H9 (cell line): ENCODE results near the gene SLC24A3. TPM values are rescaled to one million over a fixed set of nuclear protein-coding genes. Genes with fewer than 3 reads are reported as not detected.

ENCODE experiments used
- DNase-seq: peaks from one replicate; pipeline ENCODE4 v3.0.0-alpha.2; 2017
- H2AFZ ChIP-seq: one replicate; pipeline ENCODE4 v1.6.1; 2013; ENCODE audit warnings: mild to moderate bottlenecking, low read length, control low read depth, moderate library complexity
- H2AK5ac ChIP-seq: 2 replicates; pipeline ENCODE4 v1.6.1; 2013; ENCODE audit warnings: low read length, control low read depth, mixed read lengths; ENCODE audit not compliant: insufficient read length
- H2BK120ac ChIP-seq: one replicate; pipeline ENCODE4 v1.6.1; 2013; ENCODE audit warnings: low read depth, mild to moderate bottlenecking, low read length, control low read depth, inconsistent platforms; ENCODE audit not compliant: poor library complexity, severe bottlenecking
- H2BK12ac ChIP-seq: 2 replicates; pipeline ENCODE4 v1.6.1; 2013; ENCODE audit warnings: low read length, control low read depth, mixed read lengths, low read depth; ENCODE audit not compliant: insufficient read length
- H2BK15ac ChIP-seq: 2 replicates; pipeline ENCODE4 v1.6.1; 2013; ENCODE audit warnings: low read depth, low read length, control low read depth
- H2BK20ac ChIP-seq: one replicate; pipeline ENCODE4 v1.6.1; 2013; ENCODE audit warnings: low read depth, mild to moderate bottlenecking, low read length, control low read depth, inconsistent platforms; ENCODE audit not compliant: poor library complexity, severe bottlenecking
- H2BK5ac ChIP-seq: 2 replicates; pipeline ENCODE4 v1.6.1; 2013; ENCODE audit warnings: low read length, control low read depth, mixed read lengths; ENCODE audit not compliant: insufficient read length
- H3K14ac ChIP-seq: 2 replicates; pipeline ENCODE4 v1.6.1; 2013; ENCODE audit warnings: low read length, control low read depth; ENCODE audit not compliant: insufficient read depth
- H3K18ac ChIP-seq: 2 replicates; pipeline ENCODE4 v1.6.1; 2013; ENCODE audit warnings: low read depth, mild to moderate bottlenecking, mixed read lengths, low read length, control low read depth; ENCODE audit not compliant: insufficient read length
- H3K23ac ChIP-seq: 2 replicates; pipeline ENCODE4 v1.6.1; 2013; ENCODE audit warnings: low read length, control low read depth, mixed read lengths, low read depth; ENCODE audit not compliant: insufficient read length
- H3K23me2 ChIP-seq: 2 replicates; pipeline ENCODE4 v1.6.1; 2013; ENCODE audit warnings: low read depth, mild to moderate bottlenecking, mixed read lengths, low read length, control low read depth; ENCODE audit not compliant: insufficient read length, poor library complexity, severe bottlenecking
- H3K27ac ChIP-seq: 2 replicates; pipeline ENCODE4 v1.5.1; 2013; ENCODE audit warnings: low read length, control low read depth, mixed read lengths, low read depth; ENCODE audit not compliant: insufficient read length
- H3K27me3 ChIP-seq: 2 replicates; pipeline ENCODE4 v1.6.1; 2013; ENCODE audit warnings: low read length, control low read depth, inconsistent platforms; ENCODE audit not compliant: insufficient read depth
- H3K4ac ChIP-seq: 2 replicates; pipeline ENCODE4 v1.6.1; 2013; ENCODE audit warnings: low read depth, mild to moderate bottlenecking, control low read depth, inconsistent platforms, low read length, moderate library complexity
- H3K4me1 ChIP-seq: 2 replicates; pipeline ENCODE4 v1.6.1; 2013; ENCODE audit warnings: low read length, control low read depth, inconsistent platforms; ENCODE audit not compliant: insufficient read depth
- H3K4me2 ChIP-seq: 2 replicates; pipeline ENCODE4 v1.6.1; 2013; ENCODE audit warnings: low read length, control low read depth, mixed read lengths; ENCODE audit not compliant: insufficient read length, insufficient read depth
- H3K56ac ChIP-seq: 2 replicates; pipeline ENCODE4 v1.6.1; 2013; ENCODE audit warnings: low read depth, mild to moderate bottlenecking, mixed read lengths, low read length, control low read depth; ENCODE audit not compliant: insufficient read length
- H3K79me1 ChIP-seq: 2 replicates; pipeline ENCODE4 v1.6.1; 2013; ENCODE audit warnings: low read depth, mild to moderate bottlenecking, moderate library complexity, low read length, control low read depth, inconsistent platforms; ENCODE audit not compliant: insufficient read depth, poor library complexity, severe bottlenecking
- H3K79me2 ChIP-seq: 2 replicates; pipeline ENCODE4 v1.6.1; 2013; ENCODE audit warnings: low read length, control low read depth, inconsistent platforms; ENCODE audit not compliant: insufficient read depth
- H3K9ac ChIP-seq: 2 replicates; pipeline ENCODE4 v1.6.1; 2013; ENCODE audit warnings: low read length, control low read depth, mixed read lengths; ENCODE audit not compliant: insufficient read length; ENCODE audit errors: extremely low read depth
- H3K9me3 ChIP-seq: one replicate; pipeline ENCODE4 v1.6.1; 2013; ENCODE audit warnings: low read depth, low read length, inconsistent platforms; ENCODE audit not compliant: control insufficient read depth
- H3T11ph ChIP-seq: one replicate; pipeline ENCODE4 v1.6.1; 2013; ENCODE audit warnings: mild to moderate bottlenecking, low read length, control low read depth, inconsistent platforms
- H4K20me1 ChIP-seq: one replicate; pipeline ENCODE4 v1.6.1; 2013; ENCODE audit not compliant: control insufficient read depth, insufficient read length, insufficient read depth
- H4K5ac ChIP-seq: 2 replicates; pipeline ENCODE4 v1.6.1; 2013; ENCODE audit warnings: low read depth, mild to moderate bottlenecking, mixed read lengths, low read length, control low read depth; ENCODE audit not compliant: insufficient read length
- H4K8ac ChIP-seq: replicated peaks from 2 replicates; pipeline ENCODE4 v1.6.1; 2013; ENCODE audit warnings: low read length, control low read depth, mixed read lengths, low read depth; ENCODE audit not compliant: insufficient read length
- H4K91ac ChIP-seq: 2 replicates; pipeline ENCODE4 v1.6.1; 2013; ENCODE audit warnings: low read depth, mild to moderate bottlenecking, moderate library complexity, mixed read lengths, low read length, control low read depth; ENCODE audit not compliant: insufficient read length
- H3K27ac Mint-ChIP-seq, 3 experiments: 2 replicates in 2 of 3; 3 replicates in 1 of 3; pipeline ENCODE4 v1.8.0; 2020 to 2021; ENCODE audit warnings: mixed read lengths in 3 of 3, mild to moderate bottlenecking in 1 of 3, moderate library complexity in 1 of 3
- H3K27me3 Mint-ChIP-seq: 2 replicates; pipeline ENCODE4 v1.8.0; 2021; ENCODE audit warnings: low read depth, mild to moderate bottlenecking, moderate library complexity, mixed read lengths
- H3K36me3 Mint-ChIP-seq, 3 experiments: 2 replicates in 2 of 3; 3 replicates in 1 of 3; pipeline ENCODE4 v1.8.0; 2020 to 2021; ENCODE audit warnings: low read depth in 3 of 3, mixed read lengths in 3 of 3; ENCODE audit not compliant: insufficient read depth in 1 of 3
- H3K4me1 Mint-ChIP-seq, 2 experiments: 2 replicates each; pipeline ENCODE4 v1.8.0; 2020; ENCODE audit warnings: mixed read lengths in 2 of 2
- H3K4me3 Mint-ChIP-seq, 2 experiments: 2 replicates in 1 of 2; 3 replicates in 1 of 2; pipeline ENCODE4 v1.8.0; 2020 to 2021; ENCODE audit warnings: mild to moderate bottlenecking in 2 of 2, mixed read lengths in 2 of 2, moderate library complexity in 1 of 2
- H3K9me3 Mint-ChIP-seq, 2 experiments: 2 replicates in 1 of 2; 3 replicates in 1 of 2; pipeline ENCODE4 v1.8.0; 2020; ENCODE audit warnings: mild to moderate bottlenecking in 2 of 2, mixed read lengths in 2 of 2, moderate library complexity in 1 of 2
- CTCF ChIP-seq: fragments of 200-600 bp; sonication (generic); conservative IDR thresholded peaks from 3 replicates; pipeline ENCODE4 v1.8.0; 2021; ENCODE audit warnings: antibody characterized with exemption, mild to moderate bottlenecking
- WGBS: extraction: QIAGEN DNeasy Blood & Tissue Kit; methylation state at CpG from one replicate; pipeline ENCODE4 v1.1.7; 2013; ENCODE audit warnings: missing lambda C conversion rate, low lambda C conversion rate, mixed read lengths; ENCODE audit not compliant: insufficient read length; ENCODE audit errors: extremely low coverage; 5-methylcytosine and 5-hydroxymethylcytosine counted together
- total RNA-seq: library from RNA; stranded (reverse); gene quantifications from 2 replicates; pipeline ENCODE4 v1.2.1, GENCODE V29; 2021

Gene SLC24A3
- total RNA-seq, 1 experiment from 2014 or later, result 0.83 TPM

GRCh38 chr20:19313342-19314069 is 101.1 kb downstream of the SLC24A3 start:
- H4K8ac ChIP-seq, result no peak overlapping the region
- no peak overlapping the region for H3K4me2 ChIP-seq
- H2BK5ac ChIP-seq, result no peak overlapping the region
- H4K91ac ChIP-seq, result no peak overlapping the region
- H3K27me3 ChIP-seq, result no peaks in the 10 kb centered on the region
- H2AK5ac ChIP-seq, result no peak overlapping the region
- no peak overlapping the region for H2BK120ac ChIP-seq
- H2BK20ac ChIP-seq, result no peak overlapping the region
- no peak overlapping the region for H3K9ac ChIP-seq
- no CpG with 5 or more reads among the region's 6 CpGs for WGBS
- H3K23ac ChIP-seq, result no peak overlapping the region
- H3K4ac ChIP-seq, result no peak overlapping the region
- H3K4me1 Mint-ChIP-seq, result peaks cover 2% of the 10 kb centered on the region in 2 experiments; a peak in 2 of 4 replicates
- H3K4me3 Mint-ChIP-seq, result no peak overlapping the region
- no peak overlapping the region for H3K27ac ChIP-seq
- H3K18ac ChIP-seq, result no peak overlapping the region
- no peaks in the 10 kb centered on the region for H4K20me1 ChIP-seq
- no peaks in the 10 kb centered on the region for H3K9me3 Mint-ChIP-seq
- H3K36me3 Mint-ChIP-seq, result peaks cover 0 to 2% (median 0%) of the 10 kb centered on the region in 3 experiments; a peak in 1 of 7 replicates
- H3T11ph ChIP-seq, result no peak overlapping the region
- H3K4me1 ChIP-seq, result no peaks in the 10 kb centered on the region
- no peaks in the 10 kb centered on the region for H3K9me3 ChIP-seq
- TF ChIP-seq CTCF, result no peak
- H4K5ac ChIP-seq, result no peak overlapping the region
- no peak overlapping the region for H2AFZ ChIP-seq
- no peaks in the 10 kb centered on the region for H3K23me2 ChIP-seq
- H2BK12ac ChIP-seq, result no peak overlapping the region
- DNase-seq, result no peak
- no peaks in the 10 kb centered on the region for H3K79me2 ChIP-seq
- no peak overlapping the region for H3K56ac ChIP-seq
- no peak overlapping the region for H2BK15ac ChIP-seq
- H3K27ac Mint-ChIP-seq, result no peak overlapping the region
- H3K27me3 Mint-ChIP-seq, result no peaks in the 10 kb centered on the region; the same call in none of the 2 replicates
- no peak overlapping the region for H3K14ac ChIP-seq
- H3K79me1 ChIP-seq, result no peaks in the 10 kb centered on the region
